Osteocyte (in vitro differentiated cells): Measurements from ENCODE around the gene ACP4. TPM values are rescaled to one million over a fixed set of nuclear protein-coding genes. Genes with fewer than 3 reads are reported as not detected.

Experiments used
- DNase-seq: peaks from one replicate; pipeline ENCODE4 v3.0.0; 2021; ENCODE audit warnings: mixed read lengths; ENCODE audit not compliant: unreplicated experiment; ENCODE audit errors: extremely low spot score
- H3K27ac Mint-ChIP-seq: one replicate; pipeline ENCODE4 v1.8.0; 2021; ENCODE audit warnings: mild to moderate bottlenecking, mixed read lengths; ENCODE audit not compliant: unreplicated experiment
- H3K27me3 Mint-ChIP-seq: one replicate; pipeline ENCODE4 v1.8.0; 2021; ENCODE audit warnings: mixed read lengths; ENCODE audit not compliant: unreplicated experiment
- H3K36me3 Mint-ChIP-seq: one replicate; pipeline ENCODE4 v1.8.0; 2021; ENCODE audit warnings: mixed read lengths; ENCODE audit not compliant: unreplicated experiment
- H3K4me1 Mint-ChIP-seq: one replicate; pipeline ENCODE4 v1.8.0; 2021; ENCODE audit warnings: mixed read lengths; ENCODE audit not compliant: unreplicated experiment
- H3K4me3 Mint-ChIP-seq: one replicate; pipeline ENCODE4 v1.8.0; 2021; ENCODE audit warnings: mild to moderate bottlenecking, moderate library complexity, mixed read lengths; ENCODE audit not compliant: unreplicated experiment
- H3K9me3 Mint-ChIP-seq: one replicate; pipeline ENCODE4 v1.8.0; 2021; ENCODE audit warnings: mixed read lengths; ENCODE audit not compliant: unreplicated experiment
- total RNA-seq: library from RNA; stranded (reverse); gene quantifications from 2 replicates; pipeline ENCODE4 v1.2.1, GENCODE V29; 2021
- TF ChIP-seq, protein P1 (sequence below): fragments of 200-600 bp; sonication (generic); IDR thresholded peaks from 2 replicates; pipeline ENCODE4 v1.5.0; 2021; ENCODE audit warnings: antibody characterized with exemption, mild to moderate bottlenecking, moderate library complexity

Gene ACP4
- total RNA-seq, 1 donor from 2014 or later: not detected

- TF ChIP-seq, protein P1, sequence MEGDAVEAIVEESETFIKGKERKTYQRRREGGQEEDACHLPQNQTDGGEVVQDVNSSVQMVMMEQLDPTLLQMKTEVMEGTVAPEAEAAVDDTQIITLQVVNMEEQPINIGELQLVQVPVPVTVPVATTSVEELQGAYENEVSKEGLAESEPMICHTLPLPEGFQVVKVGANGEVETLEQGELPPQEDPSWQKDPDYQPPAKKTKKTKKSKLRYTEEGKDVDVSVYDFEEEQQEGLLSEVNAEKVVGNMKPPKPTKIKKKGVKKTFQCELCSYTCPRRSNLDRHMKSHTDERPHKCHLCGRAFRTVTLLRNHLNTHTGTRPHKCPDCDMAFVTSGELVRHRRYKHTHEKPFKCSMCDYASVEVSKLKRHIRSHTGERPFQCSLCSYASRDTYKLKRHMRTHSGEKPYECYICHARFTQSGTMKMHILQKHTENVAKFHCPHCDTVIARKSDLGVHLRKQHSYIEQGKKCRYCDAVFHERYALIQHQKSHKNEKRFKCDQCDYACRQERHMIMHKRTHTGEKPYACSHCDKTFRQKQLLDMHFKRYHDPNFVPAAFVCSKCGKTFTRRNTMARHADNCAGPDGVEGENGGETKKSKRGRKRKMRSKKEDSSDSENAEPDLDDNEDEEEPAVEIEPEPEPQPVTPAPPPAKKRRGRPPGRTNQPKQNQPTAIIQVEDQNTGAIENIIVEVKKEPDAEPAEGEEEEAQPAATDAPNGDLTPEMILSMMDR: no peak
- DNase-seq: no peak
- peaks cover 35% of the 10 kb centered on the region for H3K27me3 Mint-ChIP-seq
- no peaks in the 10 kb centered on the region for H3K36me3 Mint-ChIP-seq
- H3K4me1 Mint-ChIP-seq: peaks cover 14% of the 10 kb centered on the region
- no peak within 1 kb of the TSS for H3K4me3 Mint-ChIP-seq
- no peaks in the 10 kb centered on the region for H3K9me3 Mint-ChIP-seq
- H3K27ac Mint-ChIP-seq: no peak within 1 kb of the TSS
These were observed 33.3 kb downstream of the ACP4 start, which contains the start of gene KLK1 for GRCh38 chr19:50823389-50824042. KLK1 (minus strand) TSS chr19:50823787; CDS start chr19:50823748, 39 bp downstream.

- TF ChIP-seq, protein P1: no peak
- H3K27ac Mint-ChIP-seq: no peak overlapping the region
- H3K4me1 Mint-ChIP-seq: no peaks in the 10 kb centered on the region
- H3K9me3 Mint-ChIP-seq: no peaks in the 10 kb centered on the region
- no peaks in the 10 kb centered on the region for H3K36me3 Mint-ChIP-seq
- peaks cover 10% of the 10 kb centered on the region for H3K27me3 Mint-ChIP-seq
- no peak overlapping the region for H3K4me3 Mint-ChIP-seq
- no peak for DNase-seq
These were observed 36.5 kb downstream of the ACP4 start for GRCh38 chr19:50826492-50827240.

GRCh38 chr19:50827476-50827875 is 37.3 kb downstream of the ACP4 start:
- TF ChIP-seq, protein P1: no peak
- H3K4me1 Mint-ChIP-seq: no peaks in the 10 kb centered on the region
- H3K27me3 Mint-ChIP-seq: peaks cover 3% of the 10 kb centered on the region
- DNase-seq: no peak
- no peak overlapping the region for H3K27ac Mint-ChIP-seq
- no peaks in the 10 kb centered on the region for H3K9me3 Mint-ChIP-seq
- no peaks in the 10 kb centered on the region for H3K36me3 Mint-ChIP-seq
- no peak overlapping the region for H3K4me3 Mint-ChIP-seq

DNA sequence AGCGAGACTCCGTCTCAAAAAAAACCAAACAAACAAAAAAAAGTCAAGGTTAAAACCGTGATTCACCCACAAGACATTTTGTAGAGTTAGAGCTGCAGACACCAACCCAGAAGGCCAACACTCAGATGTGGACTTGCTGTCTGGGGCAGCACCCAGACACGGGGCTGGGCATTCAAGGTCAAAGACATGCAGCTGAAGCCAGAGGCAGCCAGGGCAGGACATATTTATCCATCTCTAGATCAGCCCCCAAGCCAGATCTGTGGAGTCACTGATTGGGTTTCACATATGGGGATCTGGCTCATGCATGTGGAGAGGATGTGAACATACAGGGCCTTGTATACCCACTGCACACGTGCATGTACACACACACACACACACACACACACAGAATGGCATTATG is 39.6 kb downstream of the ACP4 start:
- no peaks in the 10 kb centered on the region for H3K4me1 Mint-ChIP-seq
- no peak overlapping the region for H3K27ac Mint-ChIP-seq
- no peaks in the 10 kb centered on the region for H3K9me3 Mint-ChIP-seq
- H3K4me3 Mint-ChIP-seq: no peak overlapping the region
- DNase-seq: no peak
- no peaks in the 10 kb centered on the region for H3K36me3 Mint-ChIP-seq
- no peaks in the 10 kb centered on the region for H3K27me3 Mint-ChIP-seq
- TF ChIP-seq, protein P1: no peak
